CD4-positive, alpha-beta T cell treated with Interleukin-2 at 100 ng/mL for 4 hours (primary cell): ENCODE results near the gene SOCS3.
"Not testable (repeated sequence)": the region's sequence is repeated elsewhere in the genome, so short reads cannot be mapped to it uniquely, and the experiment has no call there.

Source experiments
- DNase-seq: peaks from one replicate; pipeline ENCODE4 v3.0.0-alpha.2; 2020; ENCODE audit warnings: low spot score

Gene SOCS3

GRCh38 chr17:78348055-78348770 is 11.7 kb downstream of the SOCS3 start:
- DNase-seq: no peak

GRCh38 chr17:78347453-78347852 is 12.4 kb downstream of the SOCS3 start:
- no peak for DNase-seq

GRCh38 chr17:78346605-78347250 is 13.1 kb downstream of the SOCS3 start:
- DNase-seq: no peak

GRCh38 chr17:78345791-78346494 is 13.9 kb downstream of the SOCS3 start:
- no peak for DNase-seq

- no peak for DNase-seq
Observed at GRCh38 chr17:78345172-78345571, 14.7 kb downstream of the SOCS3 start.

GRCh38 chr17:78344666-78345065 is 15.2 kb downstream of the SOCS3 start:
- DNase-seq: no peak

GRCh38 chr17:78343543-78344201 is 16.2 kb downstream of the SOCS3 start:
- peak; percentile 78 for DNase-seq

GRCh38 chr17:78343187-78343542 is 16.7 kb downstream of the SOCS3 start:
- no peak for DNase-seq

GRCh38 chr17:78342449-78343186 is 17.3 kb downstream of the SOCS3 start:
- no peak for DNase-seq

GRCh38 chr17:78341559-78342448 is 18.1 kb downstream of the SOCS3 start:
- no peak for DNase-seq

GRCh38 chr17:78340183-78340955 is 19.5 kb downstream of the SOCS3 start:
- DNase-seq: no peak

GRCh38 chr17:78338486-78339259 is 21.2 kb downstream of the SOCS3 start:
- peak; percentile 68 for DNase-seq

GRCh38 chr17:78337244-78338109 is 22.4 kb downstream of the SOCS3 start:
- no peak for DNase-seq

- no peak for DNase-seq
Observed at GRCh38 chr17:78335209-78335608, 24.7 kb downstream of the SOCS3 start.

- DNase-seq: peak; percentile 40
Observed at GRCh38 chr17:78332991-78333390, 26.9 kb downstream of the SOCS3 start.

GRCh38 chr17:78331355-78331754 is 28.5 kb downstream of the SOCS3 start:
- not testable (repeated sequence) for DNase-seq

GRCh38 chr17:78330570-78331224 is 29.2 kb downstream of the SOCS3 start:
- DNase-seq: no peak
